Common myeloid progenitor, CD34-positive (primary cell): Measurements from ENCODE around the gene ALKBH4.
A peak's percentile ranks its signal among the peaks of the same experiment; 100 is the strongest.
"Not testable (repeated sequence)": the region's sequence is repeated elsewhere in the genome, so short reads cannot be mapped to it uniquely, and the experiment has no call there.

ENCODE experiments used
- CTCF ChIA-PET: fragments of 350-600 bp; sonication (Branson Sonifier 250); formaldehyde crosslinking; loops from one replicate; lab custom pipeline; 2021; ENCODE audit warnings: antibody characterized with exemption; lab: Charles Lee
- POLR2A ChIA-PET: fragments of 350-600 bp; sonication (Branson Sonifier 250); formaldehyde crosslinking; loops from one replicate; lab custom pipeline; 2021; ENCODE audit warnings: antibody characterized with exemption; lab: Charles Lee
- DNase-seq, 3 donors: peaks; one replicate each; pipeline versions ENCODE4 v3.0.0 to v3.0.0-alpha.2; 2013
- H3K27ac ChIP-seq, 2 experiments: 1 replicate in 1 of 2; 2 replicates in 1 of 2; pipeline ENCODE4 v1.7.0; 2013; ENCODE audit warnings: inconsistent platforms in 2 of 2, low read length in 2 of 2, mild to moderate bottlenecking in 2 of 2, low read depth in 1 of 2, moderate library complexity in 1 of 2; ENCODE audit not compliant: severe bottlenecking in 2 of 2, insufficient read depth in 1 of 2, poor library complexity in 1 of 2
- H3K27me3 ChIP-seq, 5 experiments: replicated peaks in 2 of 5; 1 replicate in 3 of 5; 2 replicates in 2 of 5; pipeline versions ENCODE4 v1.6.1 to v1.7.0; 2013; ENCODE audit warnings: low read length in 4 of 5, mild to moderate bottlenecking in 2 of 5, moderate library complexity in 2 of 5, inconsistent platforms in 1 of 5; ENCODE audit not compliant: insufficient read depth in 5 of 5, control insufficient read depth in 4 of 5
- H3K36me3 ChIP-seq, 4 experiments: 1 replicate in 2 of 4; 2 replicates in 2 of 4; pipeline versions ENCODE4 v1.6.1 to v1.7.0; 2013; ENCODE audit warnings: low read length in 3 of 4, control low read depth in 1 of 4, mild to moderate bottlenecking in 1 of 4; ENCODE audit not compliant: control insufficient read depth in 4 of 4, insufficient read depth in 4 of 4
- H3K4me1 ChIP-seq, 4 experiments: 1 replicate in 3 of 4; 2 replicates in 1 of 4; pipeline versions ENCODE4 v1.6.1 to v1.7.1; 2013; ENCODE audit warnings: low read length in 3 of 4, mild to moderate bottlenecking in 3 of 4, control low read depth in 1 of 4, inconsistent platforms in 1 of 4, moderate library complexity in 1 of 4; ENCODE audit not compliant: control insufficient read depth in 4 of 4, insufficient read depth in 4 of 4; ENCODE audit errors: control extremely low read depth in 1 of 4
- H3K4me3 ChIP-seq, 7 experiments: 1 replicate in 4 of 7; 2 replicates in 3 of 7; pipeline versions ENCODE4 v1.5.1 to v1.7.0; 2013; ENCODE audit warnings: mild to moderate bottlenecking in 7 of 7, low read length in 6 of 7, moderate library complexity in 6 of 7, inconsistent platforms in 2 of 7, low read depth in 2 of 7, control low read depth in 1 of 7; ENCODE audit not compliant: insufficient read depth in 4 of 7, control insufficient read depth in 1 of 7; ENCODE audit errors: extremely low read depth in 1 of 7
- H3K9me3 ChIP-seq, 5 experiments: 1 replicate in 4 of 5; 2 replicates in 1 of 5; pipeline versions ENCODE4 v1.6.1 to v1.7.1; 2013; ENCODE audit warnings: low read length in 4 of 5, mild to moderate bottlenecking in 2 of 5, inconsistent platforms in 1 of 5, low read depth in 1 of 5, moderate library complexity in 1 of 5; ENCODE audit not compliant: control insufficient read depth in 4 of 5, insufficient read depth in 2 of 5; ENCODE audit errors: control extremely low read depth in 1 of 5
- WGBS: methylation state at CpG from one replicate; pipeline ENCODE4 v1.1.5; 2013; ENCODE audit not compliant: insufficient coverage; 5-methylcytosine and 5-hydroxymethylcytosine counted together

ALKBH4 gene

GRCh38 chr7:102474736-102475435, 10.2 kb upstream of the ALKBH4 start:
- peaks cover 0 to 31% (median 21%) of the 10 kb centered on the region in 4 experiments for H3K36me3 ChIP-seq
- H3K27ac ChIP-seq, H3K4me3 ChIP-seq, H3K4me1 ChIP-seq, POLR2A ChIA-PET, H3K27me3 ChIP-seq, DNase-seq, CTCF ChIA-PET, H3K9me3 ChIP-seq: not testable (repeated sequence)
- no CpG with 5 or more reads among the region's 19 CpGs for WGBS

GRCh38 chr7:102474116-102474515, 9.5 kb upstream of the ALKBH4 start:
- H3K27me3 ChIP-seq, H3K4me3 ChIP-seq, H3K27ac ChIP-seq, DNase-seq, H3K9me3 ChIP-seq, H3K4me1 ChIP-seq, POLR2A ChIA-PET: not testable (repeated sequence)
- whole genome bisulfite sequencing: no CpG with 5 or more reads among the region's 14 CpGs
- peaks cover 0 to 36% (median 26%) of the 10 kb centered on the region in 4 experiments for H3K36me3 ChIP-seq
- CTCF ChIA-PET: interaction anchor here (63.4 kb wide), 1 partner anchor 55 kb away, joined by 1488 read pairs; the partner anchor contains the start of genes ORAI2 and PRKRIP1

- Histone ChIP-seq H3K27ac (no peak overlapping the region), H3K36me3 (peaks cover 0 to 38% (median 26%) of the 10 kb centered on the region in 4 experiments), H3K27me3 (no peaks in the 10 kb centered on the region), H3K4me3 (no peak overlapping the region), H3K4me1 (no peaks in the 10 kb centered on the region), H3K9me3 (no peaks in the 10 kb centered on the region)
- 91% methylated on average over 18 of the region's 23 CpGs for WGBS
- POLR2A ChIA-PET: no interaction called here
- CTCF ChIA-PET: interaction anchor here (0.5 to 63.4 kb wide), 2 partner anchors 15 to 55 kb away, joined by 3 to 1488 read pairs; partner anchors contain the start of genes ORAI2 and PRKRIP1
- DNase-seq: no peak
These were observed 8.8 kb upstream of the ALKBH4 start for GRCh38 chr7:102473271-102473991.

- ChIA-PET CTCF (interaction anchor here (63.4 kb wide), 1 partner anchor 54 kb away, joined by 1488 read pairs; the partner anchor contains the start of genes ORAI2 and PRKRIP1), POLR2A (no interaction called here)
- WGBS: 82% methylated on average over 24 of the region's 31 CpGs
- Histone ChIP-seq H3K4me1 (no peaks in the 10 kb centered on the region), H3K27ac (no peak overlapping the region), H3K36me3 (peaks cover 3 to 45% (median 31%) of the 10 kb centered on the region in 4 experiments), H3K9me3 (no peaks in the 10 kb centered on the region), H3K4me3 (no peak overlapping the region), H3K27me3 (no peaks in the 10 kb centered on the region)
- no peak for DNase-seq
These were observed 7.7 kb upstream of the ALKBH4 start for GRCh38 chr7:102472126-102473041.

- Histone ChIP-seq H3K4me3 (no peak overlapping the region), H3K27me3 (no peaks in the 10 kb centered on the region), H3K4me1 (no peaks in the 10 kb centered on the region), H3K27ac (no peak overlapping the region), H3K36me3 (peaks cover 3 to 45% (median 32%) of the 10 kb centered on the region in 4 experiments), H3K9me3 (no peaks in the 10 kb centered on the region)
- WGBS: 96% methylated on average over 5 of the region's 6 CpGs
- POLR2A ChIA-PET: interaction anchor here (0.6 kb wide), 1 partner anchor 72 kb away, joined by 3 read pairs; no protein-coding TSS in a partner anchor
- CTCF ChIA-PET: interaction anchor here (1.2 to 63.4 kb wide), 2 partner anchors 10 to 53 kb away, joined by 3 to 1488 read pairs; partner anchors contain the start of genes ORAI2 and PRKRIP1
- DNase-seq: no peak
These were observed 7.1 kb upstream of the ALKBH4 start for GRCh38 chr7:102471791-102472125.

GRCh38 chr7:102469972-102470825, 5.5 kb upstream of the ALKBH4 start:
- ChIA-PET CTCF (interaction anchor here (1.2 to 63.4 kb wide), 2 partner anchors 8 to 51 kb away, joined by 3 to 1488 read pairs; partner anchors contain the start of genes ORAI2 and PRKRIP1), POLR2A (no interaction called here)
- peaks cover 3 to 45% (median 32%) of the 10 kb centered on the region in 4 experiments for H3K36me3 ChIP-seq
- peak overlapping the region in 1 of 2 experiments; percentile 2 for H3K27ac ChIP-seq
- H3K9me3 ChIP-seq: no peaks in the 10 kb centered on the region
- no peaks in the 10 kb centered on the region for H3K27me3 ChIP-seq
- WGBS: 88% methylated on average over 14 of the region's 20 CpGs
- DNase-seq: no peak
- peaks cover 0 to 10% (median 8%) of the 10 kb centered on the region in 4 experiments for H3K4me1 ChIP-seq
- H3K4me3 ChIP-seq: no peak overlapping the region
